IMR-90 (cell line): ENCODE data around the gene MMP2. TPM values are rescaled to one million over a fixed set of nuclear protein-coding genes. Genes with fewer than 3 reads are reported as not detected.

Source experiments
- ATAC-seq: fragments of 200-7000 bp; cut with Tn5 transposase; 2 replicates; pipeline ENCODE4 v1.9.1; 2020; ENCODE audit warnings: low read depth, mild to moderate bottlenecking, moderate library complexity
- BruUV-seq: library from RNA; stranded (reverse); fragments of 400-500 nt; replicated peaks from 2 replicates; lab custom pipeline; 2021; lab: Mats Ljungman, UMichigan
- CTCF ChIA-PET: fragments of 300-600 bp; formaldehyde crosslinking; extraction: SDS; loops from one replicate; lab custom pipeline; 2021; ENCODE audit warnings: antibody characterized with exemption; lab: Yijun Ruan, JAX
- POLR2A ChIA-PET: fragments of 300-600 bp; sonication (Branson Sonifier 250); formaldehyde crosslinking; loops from one replicate; lab custom pipeline; 2022; ENCODE audit warnings: antibody characterized with exemption; ENCODE audit not compliant: unreplicated experiment; lab: Charles Lee
- DNase-seq: peaks from one replicate; pipeline ENCODE4 v3.0.0; 2013
- H2AFZ ChIP-seq: replicated peaks from 2 replicates; pipeline ENCODE3; 2013; ENCODE audit warnings: low read length, mild to moderate bottlenecking; ENCODE audit not compliant: poor library complexity
- H2AK5ac ChIP-seq: 2 replicates; pipeline ENCODE4 v1.6.1; 2013; ENCODE audit warnings: low read depth, low read length, inconsistent platforms
- H2AK9ac ChIP-seq: replicated peaks from 2 replicates; pipeline ENCODE3; 2013; ENCODE audit warnings: mild to moderate bottlenecking, low read depth, low read length, moderate library complexity; ENCODE audit not compliant: poor library complexity
- H2BK120ac ChIP-seq: 2 replicates; pipeline ENCODE4 v1.6.1; 2013; ENCODE audit warnings: low read depth, low read length, inconsistent platforms
- H2BK15ac ChIP-seq: 3 replicates; pipeline ENCODE4 v1.6.1; 2013; ENCODE audit warnings: low read depth, low read length, inconsistent platforms
- H2BK20ac ChIP-seq: 2 replicates; pipeline ENCODE4 v1.6.1; 2013; ENCODE audit warnings: low read depth, mild to moderate bottlenecking, inconsistent platforms, low read length, moderate library complexity
- H2BK5ac ChIP-seq: 2 replicates; pipeline ENCODE4 v1.6.1; 2013; ENCODE audit warnings: mild to moderate bottlenecking, low read depth, low read length, inconsistent platforms; ENCODE audit not compliant: poor library complexity, severe bottlenecking
- H3K14ac ChIP-seq: replicated peaks from 2 replicates; pipeline ENCODE4 v1.6.1; 2013; ENCODE audit warnings: low read depth, low read length, inconsistent platforms
- H3K18ac ChIP-seq: 2 replicates; pipeline ENCODE4 v1.6.1; 2013; ENCODE audit warnings: low read depth, low read length, control low read depth
- H3K23ac ChIP-seq: 2 replicates; pipeline ENCODE4 v1.6.1; 2013; ENCODE audit warnings: low read depth, low read length, inconsistent platforms
- H3K27ac ChIP-seq: 2 replicates; pipeline ENCODE4 v1.5.1; 2013; ENCODE audit warnings: mild to moderate bottlenecking, control low read depth, low read length; ENCODE audit not compliant: insufficient read depth
- H3K27me3 ChIP-seq: 2 replicates; pipeline ENCODE4 v1.6.1; 2013; ENCODE audit warnings: low read length; ENCODE audit not compliant: control insufficient read depth, insufficient read depth
- H3K36me3 ChIP-seq: 2 replicates; pipeline ENCODE4 v1.6.1; 2013; ENCODE audit warnings: low read length, mixed read lengths; ENCODE audit not compliant: control insufficient read depth, insufficient read depth
- H3K4ac ChIP-seq: 2 replicates; pipeline ENCODE4 v1.6.1; 2013; ENCODE audit warnings: low read depth, low read length, inconsistent platforms
- H3K4me1 ChIP-seq: 2 replicates; pipeline ENCODE4 v1.6.1; 2013; ENCODE audit warnings: low read length, mixed read lengths; ENCODE audit not compliant: control insufficient read depth, insufficient read depth
- H3K4me2 ChIP-seq: 2 replicates; pipeline ENCODE4 v1.6.1; 2013; ENCODE audit warnings: low read depth, mild to moderate bottlenecking, control low read depth, low read length, moderate library complexity
- H3K4me3 ChIP-seq: 2 replicates; pipeline ENCODE4 v1.5.1; 2013; ENCODE audit warnings: low read depth, mild to moderate bottlenecking, control low read depth, low read length, moderate library complexity; ENCODE audit not compliant: insufficient read depth
- H3K56ac ChIP-seq: 2 replicates; pipeline ENCODE4 v1.6.1; 2013; ENCODE audit warnings: low read length, inconsistent platforms; ENCODE audit not compliant: insufficient read depth; ENCODE audit errors: extremely low read depth
- H3K79me1 ChIP-seq, 2 experiments: 2 replicates each; pipeline ENCODE4 v1.6.1; 2013; ENCODE audit warnings: low read length in 2 of 2, inconsistent platforms in 1 of 2, low read depth in 1 of 2
- H3K9ac ChIP-seq: 2 replicates; pipeline ENCODE4 v1.6.1; 2013; ENCODE audit warnings: low read depth, low read length, control low read depth
- H3K9me1 ChIP-seq: 2 replicates; pipeline ENCODE4 v1.6.1; 2013; ENCODE audit warnings: low read length, inconsistent platforms; ENCODE audit not compliant: insufficient read depth
- H3K9me3 ChIP-seq: 2 replicates; pipeline ENCODE4 v1.6.1; 2013; ENCODE audit warnings: low read length; ENCODE audit not compliant: control insufficient read depth, insufficient read depth
- H4K20me1 ChIP-seq: 2 replicates; pipeline ENCODE4 v1.6.1; 2013; ENCODE audit warnings: low read length, inconsistent platforms; ENCODE audit not compliant: insufficient read depth
- H4K5ac ChIP-seq: 2 replicates; pipeline ENCODE4 v1.6.1; 2013; ENCODE audit warnings: mild to moderate bottlenecking, low read depth, low read length, control low read depth
- H4K8ac ChIP-seq, 2 experiments: 2 replicates each; pipeline ENCODE4 v1.6.1; 2013; ENCODE audit warnings: low read depth in 2 of 2, low read length in 2 of 2, control low read depth in 1 of 2, inconsistent platforms in 1 of 2
- H4K91ac ChIP-seq: 2 replicates; pipeline ENCODE4 v1.6.1; 2013; ENCODE audit warnings: low read depth, low read length, inconsistent platforms; ENCODE audit not compliant: insufficient read depth
- MXI1 ChIP-seq: IDR thresholded peaks from 2 replicates; pipeline ENCODE4 v1.6.1; 2012; ENCODE audit warnings: low read depth, mild to moderate bottlenecking, low read length, moderate library complexity, borderline replicate concordance
- NFE2L2 ChIP-seq: fragments of 150-350 bp; IDR thresholded peaks from 2 replicates; pipeline ENCODE4 v1.6.1; 2016; ENCODE audit warnings: low read depth, mild to moderate bottlenecking, low read length
- POLR2A ChIP-seq: IDR thresholded peaks from 2 replicates; pipeline ENCODE4 v1.6.1; 2012; ENCODE audit warnings: mild to moderate bottlenecking, low read depth, low read length
- RAD21 ChIP-seq: IDR thresholded peaks from 2 replicates; pipeline ENCODE4 v1.6.1; 2012; ENCODE audit warnings: low read length, improper control_type of control experiment
- RFX5 ChIP-seq: IDR thresholded peaks from 2 replicates; pipeline ENCODE4 v1.8.0; 2012; ENCODE audit warnings: low read depth, mild to moderate bottlenecking, low read length, moderate library complexity
- WGBS, 2 experiments: methylation state at CpG; one replicate each; pipeline versions ENCODE4 v1.1.5 to v1.1.7; 2013; ENCODE audit warnings: missing lambda C conversion rate in 2 of 2; ENCODE audit not compliant: insufficient read length in 1 of 2; ENCODE audit errors: extremely low coverage in 2 of 2; 5-methylcytosine and 5-hydroxymethylcytosine counted together
- dilution Hi-C: fragments of 300-500 bp; cut with HindIII; formaldehyde crosslinking; loops from one replicate; pipeline ENCODE4 v1.14.3; 2018; ENCODE audit warnings: low sequenced_read_pairs; ENCODE audit not compliant: unreplicated experiment
- in situ Hi-C: fragments of 300-500 bp; cut with MboI; formaldehyde crosslinking; loops from 3 replicates; pipeline ENCODE4 v1.14.3; 2019; ENCODE audit warnings: low sequenced_read_pairs, inconsistent platforms, mixed read lengths
- intact Hi-C: fragments of 100-400 bp; cut with micrococcal nuclease; formaldehyde crosslinking; loops from 2 replicates; pipeline ENCODE4 v1.10.0; 2022
- polyA plus RNA-seq, 3 experiments: library from polyadenylated mRNA; depleted of rRNA; stranded (reverse); fragments of >200 nt; gene quantifications; 2 replicates each; pipeline ENCODE4 v1.2.3, GENCODE V29; 2012; ENCODE audit warnings: low replicate concordance in 1 of 3
- total RNA-seq: library from RNA; depleted of rRNA; stranded (reverse); fragments of >200 nt; gene quantifications from 2 replicates; pipeline ENCODE4 v1.2.3, GENCODE V29; 2012
- TF ChIP-seq, protein P1 (sequence below): fragments of 150-350 bp; IDR thresholded peaks from 2 replicates; pipeline ENCODE4 v1.6.1; 2017; ENCODE audit warnings: mild to moderate bottlenecking, antibody characterized with exemption, low read length, low read depth
- TF ChIP-seq, protein P2 (sequence below): fragments of 150-350 bp; IDR thresholded peaks from 2 replicates; pipeline ENCODE4 v1.6.1; 2016; ENCODE audit warnings: low read depth, mild to moderate bottlenecking, low read length, moderate library complexity, borderline replicate concordance

Gene MMP2
- total and polyA plus RNA-seq, 2 of the 4 experiments (the other 2 are of a cell fraction), result 240 to 574 TPM

GRCh38 chr16:55467898-55468297 lies 11.1 kb upstream of the MMP2 start:
- H3K23ac ChIP-seq, result no peak overlapping the region
- H2AK9ac ChIP-seq, result no peak overlapping the region
- peaks cover 18% of the 10 kb centered on the region for H3K4me1 ChIP-seq
- no peak overlapping the region for H3K4me3 ChIP-seq
- WGBS, 2 experiments, result no CpG with 5 or more reads among the region's 3 CpGs
- TF ChIP-seq, protein P1, sequence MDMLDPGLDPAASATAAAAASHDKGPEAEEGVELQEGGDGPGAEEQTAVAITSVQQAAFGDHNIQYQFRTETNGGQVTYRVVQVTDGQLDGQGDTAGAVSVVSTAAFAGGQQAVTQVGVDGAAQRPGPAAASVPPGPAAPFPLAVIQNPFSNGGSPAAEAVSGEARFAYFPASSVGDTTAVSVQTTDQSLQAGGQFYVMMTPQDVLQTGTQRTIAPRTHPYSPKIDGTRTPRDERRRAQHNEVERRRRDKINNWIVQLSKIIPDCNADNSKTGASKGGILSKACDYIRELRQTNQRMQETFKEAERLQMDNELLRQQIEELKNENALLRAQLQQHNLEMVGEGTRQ, result no peak
- TF ChIP-seq, protein P2, sequence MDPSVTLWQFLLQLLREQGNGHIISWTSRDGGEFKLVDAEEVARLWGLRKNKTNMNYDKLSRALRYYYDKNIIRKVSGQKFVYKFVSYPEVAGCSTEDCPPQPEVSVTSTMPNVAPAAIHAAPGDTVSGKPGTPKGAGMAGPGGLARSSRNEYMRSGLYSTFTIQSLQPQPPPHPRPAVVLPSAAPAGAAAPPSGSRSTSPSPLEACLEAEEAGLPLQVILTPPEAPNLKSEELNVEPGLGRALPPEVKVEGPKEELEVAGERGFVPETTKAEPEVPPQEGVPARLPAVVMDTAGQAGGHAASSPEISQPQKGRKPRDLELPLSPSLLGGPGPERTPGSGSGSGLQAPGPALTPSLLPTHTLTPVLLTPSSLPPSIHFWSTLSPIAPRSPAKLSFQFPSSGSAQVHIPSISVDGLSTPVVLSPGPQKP, result no peak
- no peak for TF ChIP-seq NFE2L2
- TF ChIP-seq MXI1, result no peak
- no peak for TF ChIP-seq POLR2A
- no peak for TF ChIP-seq RAD21
- TF ChIP-seq RFX5, result no peak
- H3K27ac ChIP-seq, result no peak overlapping the region
- ChIA-PET POLR2A (no interaction called here), CTCF (interaction anchor here (1.0 kb wide), 1 partner anchor 34 kb away, joined by 3 read pairs; no protein-coding TSS in a partner anchor)
- H3K9me3 ChIP-seq, result no peaks in the 10 kb centered on the region
- no peak overlapping the region for H3K56ac ChIP-seq
- no peaks in the 10 kb centered on the region for H3K27me3 ChIP-seq
- H3K9ac ChIP-seq, result no peak overlapping the region
- in situ Hi-C loops, result loop anchor here (5.0 to 25.0 kb wide), 5 partner anchors 74 to 844 kb away; no protein-coding TSS in a partner anchor
- H4K8ac ChIP-seq, result no peak overlapping the region
- no peak overlapping the region for H2BK5ac ChIP-seq
- no TSS peak for BruUV-seq
- ATAC-seq (no peak), DNase-seq (no peak)
- no peak overlapping the region for H3K18ac ChIP-seq
- H3K4me2 ChIP-seq, result no peak overlapping the region
- no peak overlapping the region for H3K4ac ChIP-seq
- H3K14ac ChIP-seq, result no peak overlapping the region
- no peak overlapping the region for H2BK120ac ChIP-seq
- H3K79me1 ChIP-seq, result no peaks in the 10 kb centered on the region
- peaks cover 8% of the 10 kb centered on the region; the same call in 1 of the 2 replicates for H3K9me1 ChIP-seq
- no peak overlapping the region; the same call in 1 of the 2 replicates for H2AK5ac ChIP-seq
- H3K36me3 ChIP-seq, result no peaks in the 10 kb centered on the region
- no peak overlapping the region for H2BK15ac ChIP-seq
- H4K5ac ChIP-seq, result no peak overlapping the region
- H2AFZ ChIP-seq, result peak overlapping the region; percentile 33
- dilution Hi-C loops, result no loop called here
- no peak overlapping the region for H2BK20ac ChIP-seq
- no peak overlapping the region for H4K91ac ChIP-seq
- intact Hi-C loops, result no loop called here
- H4K20me1 ChIP-seq, result no peaks in the 10 kb centered on the region
